ENCODE results near the gene SCAF1. TPM values are rescaled to one million over a fixed set of nuclear protein-coding genes. Genes with fewer than 3 reads are reported as not detected.

SCAF1 gene
- polyA plus RNA-seq, 1 experiment, result 2.5 TPM

DNA sequence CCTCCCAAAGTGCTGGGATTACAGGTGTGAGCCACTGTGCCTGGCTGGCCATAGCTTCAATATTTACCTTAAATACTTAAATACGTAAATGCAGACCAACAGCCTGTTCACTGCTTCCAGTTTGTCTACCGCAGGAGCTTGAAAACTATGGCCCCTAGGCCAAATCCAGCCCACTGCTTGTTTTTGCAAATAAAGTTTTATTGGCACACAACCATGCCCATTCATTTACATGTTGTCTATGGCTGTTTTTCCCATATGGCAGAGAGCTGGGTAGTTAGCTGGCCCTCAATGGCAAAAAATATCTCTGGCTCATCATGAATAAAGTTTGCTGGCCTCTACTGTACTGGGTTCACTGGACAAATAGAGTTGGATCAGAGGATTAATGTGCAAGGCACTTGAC lies 39.2 kb upstream of the SCAF1 start:
- ChIA-PET POLR2A (no interaction called here), CTCF (interaction anchor here (0.6 kb wide), 1 partner anchor 48 kb away, joined by 3 read pairs; no protein-coding TSS in a partner anchor)
- DNase-seq (ENCODE audit: low read depth, low spot score), result no peak
- H3K9me3 ChIP-seq (ENCODE audit: control insufficient read depth, insufficient read depth, low read length), result no peaks in the 10 kb centered on the region; the same call in 1 of the 2 replicates
- H3K27ac ChIP-seq (ENCODE audit: low read depth, low read length), result no peak overlapping the region
- H3K4me3 ChIP-seq (ENCODE audit: low read depth, low read length), result no peak overlapping the region
- TF ChIP-seq, protein P1, sequence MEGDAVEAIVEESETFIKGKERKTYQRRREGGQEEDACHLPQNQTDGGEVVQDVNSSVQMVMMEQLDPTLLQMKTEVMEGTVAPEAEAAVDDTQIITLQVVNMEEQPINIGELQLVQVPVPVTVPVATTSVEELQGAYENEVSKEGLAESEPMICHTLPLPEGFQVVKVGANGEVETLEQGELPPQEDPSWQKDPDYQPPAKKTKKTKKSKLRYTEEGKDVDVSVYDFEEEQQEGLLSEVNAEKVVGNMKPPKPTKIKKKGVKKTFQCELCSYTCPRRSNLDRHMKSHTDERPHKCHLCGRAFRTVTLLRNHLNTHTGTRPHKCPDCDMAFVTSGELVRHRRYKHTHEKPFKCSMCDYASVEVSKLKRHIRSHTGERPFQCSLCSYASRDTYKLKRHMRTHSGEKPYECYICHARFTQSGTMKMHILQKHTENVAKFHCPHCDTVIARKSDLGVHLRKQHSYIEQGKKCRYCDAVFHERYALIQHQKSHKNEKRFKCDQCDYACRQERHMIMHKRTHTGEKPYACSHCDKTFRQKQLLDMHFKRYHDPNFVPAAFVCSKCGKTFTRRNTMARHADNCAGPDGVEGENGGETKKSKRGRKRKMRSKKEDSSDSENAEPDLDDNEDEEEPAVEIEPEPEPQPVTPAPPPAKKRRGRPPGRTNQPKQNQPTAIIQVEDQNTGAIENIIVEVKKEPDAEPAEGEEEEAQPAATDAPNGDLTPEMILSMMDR (IDR thresholded peaks at IDR 0.05; ENCODE audit: low read depth, low read length), result no peak
- H3K27me3 ChIP-seq (ENCODE audit: control insufficient read depth, insufficient read depth, low read length), result no peaks in the 10 kb centered on the region

DNA sequence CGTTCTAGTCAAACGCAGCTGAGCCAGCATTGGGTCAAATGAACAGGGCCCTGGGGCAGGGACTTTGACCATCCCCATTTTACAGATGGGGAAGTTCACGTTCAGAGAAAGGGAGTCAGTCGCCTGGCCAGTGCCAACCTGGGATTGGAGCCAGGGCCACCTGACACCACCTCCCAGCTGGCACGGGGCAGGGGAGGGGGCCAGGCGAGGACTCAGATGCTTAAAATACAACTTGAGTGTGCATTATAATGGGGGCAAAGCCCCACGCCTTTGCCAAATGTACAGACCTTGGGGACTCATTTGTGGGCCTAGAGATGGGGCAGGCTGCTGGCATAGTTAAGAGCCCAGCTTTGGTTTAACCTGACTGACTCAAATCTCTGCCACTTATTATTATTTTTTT lies 36.4 kb upstream of the SCAF1 start:
- POLR2A ChIA-PET, result no interaction called here
- Histone ChIP-seq H3K27ac (ENCODE audit: low read depth, low read length) (no peak overlapping the region), H3K9me3 (ENCODE audit: control insufficient read depth, insufficient read depth, low read length) (no peaks in the 10 kb centered on the region), H3K27me3 (ENCODE audit: control insufficient read depth, insufficient read depth, low read length) (no peaks in the 10 kb centered on the region), H3K4me3 (ENCODE audit: low read depth, low read length) (no peak overlapping the region)
- TF ChIP-seq, protein P1 (IDR thresholded peaks at IDR 0.05; ENCODE audit: low read depth, low read length), result no peak
- CTCF ChIA-PET, result no interaction called here
- no peak for DNase-seq (ENCODE audit: low read depth, low spot score)

DNA sequence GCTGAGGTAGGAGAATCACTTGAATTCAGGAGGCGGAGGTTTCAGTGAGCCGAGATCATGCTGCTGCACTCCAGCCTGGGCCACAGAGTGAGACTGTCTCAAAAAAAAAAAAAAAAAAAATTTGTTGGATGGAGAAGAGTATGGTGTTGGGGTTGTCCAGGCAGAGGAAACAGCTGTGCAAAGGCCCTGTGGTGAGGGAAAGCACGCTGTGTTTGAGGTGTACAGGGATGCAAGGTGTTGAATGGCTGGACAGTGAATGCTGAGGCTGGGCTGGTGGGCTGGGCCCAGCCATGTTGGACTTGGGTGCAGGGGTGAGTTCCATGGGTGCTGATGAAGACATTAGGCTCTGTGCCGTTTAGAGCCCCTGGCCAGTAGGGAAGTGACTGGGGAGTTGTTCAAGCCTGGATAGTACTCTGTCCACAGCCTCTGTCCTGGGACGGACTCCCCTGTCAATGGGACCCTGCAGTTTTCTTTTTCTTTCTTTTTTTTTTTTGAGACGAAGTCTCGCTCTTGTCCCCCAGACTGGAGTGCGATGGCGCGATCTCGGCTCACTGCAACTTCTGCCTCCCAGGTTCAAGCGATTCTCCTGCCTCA lies 32.4 kb upstream of the SCAF1 start:
- ChIA-PET POLR2A (no interaction called here), CTCF (no interaction called here)
- DNase-seq (ENCODE audit: low read depth, low spot score), result no peak
- Histone ChIP-seq H3K27me3 (ENCODE audit: control insufficient read depth, insufficient read depth, low read length) (no peaks in the 10 kb centered on the region), H3K9me3 (ENCODE audit: control insufficient read depth, insufficient read depth, low read length) (no peaks in the 10 kb centered on the region), H3K27ac (ENCODE audit: low read depth, low read length) (no peak overlapping the region), H3K4me3 (ENCODE audit: low read depth, low read length) (no peak overlapping the region)
- TF ChIP-seq, protein P1 (IDR thresholded peaks at IDR 0.05; ENCODE audit: low read depth, low read length), result no peak

DNA sequence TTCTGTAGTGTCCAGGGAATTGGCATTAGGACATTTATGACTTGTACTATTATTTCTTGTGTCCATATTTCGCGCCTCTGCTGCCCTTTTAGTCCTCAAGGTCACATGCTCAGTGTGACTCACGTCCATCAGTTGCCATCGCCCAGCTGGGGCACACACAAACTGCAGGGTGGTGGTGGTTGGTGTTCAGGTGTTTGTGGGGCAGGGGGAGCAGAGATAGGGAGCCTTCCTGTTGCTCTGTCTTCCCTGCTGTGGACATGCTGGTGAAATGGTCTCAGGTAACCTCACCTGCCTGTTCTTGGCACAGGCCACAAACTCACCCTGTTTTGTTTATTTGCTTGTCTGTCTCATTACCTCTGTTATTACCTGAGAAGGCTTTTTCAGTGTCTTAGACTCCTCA lies 28.6 kb upstream of the SCAF1 start:
- Histone ChIP-seq H3K27ac (ENCODE audit: low read depth, low read length) (peak overlapping the region; percentile 70), H3K27me3 (ENCODE audit: control insufficient read depth, insufficient read depth, low read length) (no peaks in the 10 kb centered on the region), H3K4me3 (ENCODE audit: low read depth, low read length) (no peak overlapping the region), H3K9me3 (ENCODE audit: control insufficient read depth, insufficient read depth, low read length) (peaks cover 3% of the 10 kb centered on the region; the same call in 1 of the 2 replicates)
- TF ChIP-seq, protein P1 (IDR thresholded peaks at IDR 0.05; ENCODE audit: low read depth, low read length), result no peak
- DNase-seq (ENCODE audit: low read depth, low spot score), result no peak
- ChIA-PET POLR2A (interaction anchor here (0.5 kb wide), 1 partner anchor 86 kb away, joined by 6 read pairs; no protein-coding TSS in a partner anchor), CTCF (no interaction called here)

DNA sequence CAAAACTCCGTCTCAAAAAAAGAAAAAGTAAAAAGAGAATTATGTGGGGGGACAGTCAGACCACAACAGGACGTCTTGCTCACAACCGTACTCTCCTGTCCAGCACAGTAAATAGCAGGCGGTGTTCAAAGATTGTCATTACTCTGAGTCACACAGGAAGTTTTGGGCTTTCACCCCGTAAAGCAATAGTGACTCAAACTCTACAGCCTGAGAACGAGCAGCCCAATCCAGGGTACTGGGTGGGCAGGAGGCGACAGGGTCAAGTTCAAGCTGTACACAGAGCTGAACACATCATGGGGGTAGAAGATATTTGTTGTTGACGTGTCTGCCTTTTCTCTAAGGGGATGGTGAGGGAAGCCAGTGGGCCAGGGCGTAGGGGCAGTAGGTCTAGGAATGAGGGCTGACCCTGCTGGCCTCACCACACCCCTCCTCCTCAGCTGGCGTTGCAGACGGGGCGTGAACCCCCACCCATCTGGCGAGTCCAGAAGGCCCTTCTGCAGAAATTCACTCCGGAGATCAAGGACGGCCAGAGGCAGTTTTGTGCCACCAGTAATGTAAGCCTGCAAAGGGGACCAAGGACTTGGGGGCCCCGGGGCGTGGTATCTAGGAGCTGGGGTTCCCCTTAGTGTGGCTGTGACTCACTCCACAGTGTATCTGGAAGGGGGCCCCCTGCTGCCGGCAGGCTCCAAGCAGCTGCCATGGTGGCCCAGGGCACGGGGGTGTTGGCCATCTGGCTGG lies 27.7 kb upstream of the SCAF1 start:
- POLR2A ChIA-PET, result interaction anchor here (0.6 to 1.0 kb wide), 2 partner anchors 24 to 50 kb away, joined by 3 read pairs; no protein-coding TSS in a partner anchor
- peak; percentile 27 for DNase-seq (ENCODE audit: low read depth, low spot score)
- no peaks in the 10 kb centered on the region for H3K27me3 ChIP-seq (ENCODE audit: control insufficient read depth, insufficient read depth, low read length)
- H3K4me3 ChIP-seq (ENCODE audit: low read depth, low read length), result no peak overlapping the region
- TF ChIP-seq, protein P1 (IDR thresholded peaks at IDR 0.05; ENCODE audit: low read depth, low read length), result no peak
- CTCF ChIA-PET, result no interaction called here
- H3K27ac ChIP-seq (ENCODE audit: low read depth, low read length), result peak overlapping the region; percentile 70
- H3K9me3 ChIP-seq (ENCODE audit: control insufficient read depth, insufficient read depth, low read length), result peaks cover 3% of the 10 kb centered on the region; the same call in 1 of the 2 replicates
